Spleen (tissue), 11 donors: ENCODE results near the gene AKT2. TPM values are rescaled to one million over a fixed set of nuclear protein-coding genes. Genes with fewer than 3 reads are reported as not detected.

ENCODE experiments used
- DNase-seq: peaks from one replicate; pipeline ENCODE4 v3.0.0-alpha.2; 2020
- H3K27ac ChIP-seq, 8 donors: fragments of 200-600 bp; sonication (generic) in 7 of 8; 1 replicate in 4 of 8; 2 replicates in 4 of 8; pipeline versions ENCODE4 v1.5.0 to v1.8.0; 2016 to 2021; ENCODE audit warnings: inconsistent platforms in 4 of 8, mild to moderate bottlenecking in 4 of 8, moderate library complexity in 1 of 8
- H3K27me3 ChIP-seq, 7 donors: fragments of 200-600 bp; sonication (generic) in 6 of 7; replicated peaks in 1 of 7; 1 replicate in 4 of 7; 2 replicates in 3 of 7; pipeline versions ENCODE4 v1.5.0 to v1.8.0; 2016 to 2021; ENCODE audit warnings: inconsistent platforms in 3 of 7, mild to moderate bottlenecking in 1 of 7
- H3K36me3 ChIP-seq, 6 donors: fragments of 200-600 bp; sonication (generic) in 5 of 6; 1 replicate in 4 of 6; 2 replicates in 2 of 6; pipeline versions ENCODE4 v1.5.0 to v1.8.0; 2016 to 2021; ENCODE audit warnings: inconsistent platforms in 2 of 6
- H3K4me1 ChIP-seq, 6 donors: fragments of 200-600 bp; sonication (generic) in 5 of 6; 1 replicate in 3 of 6; 2 replicates in 3 of 6; pipeline versions ENCODE4 v1.5.0 to v1.8.0; 2016 to 2021; ENCODE audit warnings: inconsistent platforms in 3 of 6
- H3K4me3 ChIP-seq, 8 donors: fragments of 200-600 bp; sonication (generic) in 7 of 8; 1 replicate in 4 of 8; 2 replicates in 4 of 8; pipeline versions ENCODE4 v1.5.0 to v1.8.0; 2016 to 2021; ENCODE audit warnings: inconsistent platforms in 4 of 8, mild to moderate bottlenecking in 4 of 8, moderate library complexity in 2 of 8
- H3K9me3 ChIP-seq, 8 donors: fragments of 200-600 bp; sonication (generic) in 7 of 8; 1 replicate in 4 of 8; 2 replicates in 4 of 8; pipeline versions ENCODE4 v1.5.0 to v1.8.0; 2016 to 2021; ENCODE audit warnings: inconsistent platforms in 4 of 8
- POLR2A ChIP-seq, 3 donors: fragments of 450-650 bp; IDR thresholded peaks; one replicate each; pipeline ENCODE4 v1.5.1; 2017; ENCODE audit warnings: antibody characterized with exemption in 3 of 3, mild to moderate bottlenecking in 1 of 3
- POLR2AphosphoS5 ChIP-seq, 3 donors: sonication (generic); formaldehyde crosslinking; IDR thresholded peaks; one replicate each; pipeline ENCODE4 v1.5.1; 2017; ENCODE audit warnings: antibody characterized with exemption in 3 of 3
- WGBS, 5 donors: extraction: QIAGEN DNeasy Blood & Tissue Kit in 3 of 5; methylation state at CpG; one replicate each; pipeline versions ENCODE4 v1.1.5 to v1.1.7; 2013 to 2018; 5-methylcytosine and 5-hydroxymethylcytosine counted together
- intact Hi-C: fragments of 100-400 bp; cut with DNase I; formaldehyde crosslinking; loops from one replicate; pipeline ENCODE4 v1.15.0; 2023; ENCODE audit warnings: low total_unique reads
- polyA plus RNA-seq, 3 donors: library from polyadenylated mRNA; stranded (reverse); fragments of 200-250 nt; gene quantifications; one replicate each; pipeline ENCODE4 v1.2.1, GENCODE V29; 2013
- total RNA-seq, 7 donors: library from RNA; depleted of rRNA in 3 of 7; stranded (reverse); fragments of >200 nt in 3 of 7; fragmentation: NEBNext Ultra II Directional in 4 of 7; extraction: Animal tissue kit (Norgen Biotek cat#: 25700) in 4 of 7; gene quantifications; one replicate each; pipeline versions ENCODE4 v1.1.0 to v1.2.1, GENCODE V29; 2016 to 2021
- TF ChIP-seq, protein P1 (sequence below), 11 experiments: fragments of 200-600 bp in 7 of 11; fragments of 450-650 bp in 4 of 11; sonication (generic) in 4 of 11; IDR thresholded peaks in 8 of 11; conservative IDR thresholded peaks in 3 of 11; 1 replicate in 7 of 11; 2 replicates in 4 of 11; pipeline versions ENCODE4 v1.4.0 to v1.8.0; 2016 to 2021; ENCODE audit warnings: antibody characterized with exemption in 11 of 11, inconsistent platforms in 4 of 11, mild to moderate bottlenecking in 1 of 11
- donor health status: healthy with polysubstance abuse.
- donor health status: DM: no; HTN: no; CAD: no; lungs with moderate emphysema.
- donor health status: DM: no; HTN: no; CAD: no.
- donor health status: Bipolar disorder and iron deficiency.
- donor health status: healthy.
- donor health status: DM: no; HTN: no; CAD: no.
- donor health status: DM: yes; HTN: yes; CAD: no.

Gene AKT2
- total and polyA plus RNA-seq, 10 donors = 28.8 to 134 (median 98.9) TPM

GRCh38 chr19:40193587-40193849 lies 91.6 kb downstream of the AKT2 start:
- H3K4me1 ChIP-seq = peaks cover 9 to 40% (median 26%) of the 10 kb centered on the region in 6 donors
- no peak overlapping the region for H3K27ac ChIP-seq
- peaks cover 0 to 8% (median 0%) of the 10 kb centered on the region in 6 donors for H3K36me3 ChIP-seq
- H3K27me3 ChIP-seq = peaks cover 0 to 5% (median 0%) of the 10 kb centered on the region in 7 donors
- no peak overlapping the region for H3K4me3 ChIP-seq
- no peaks in the 10 kb centered on the region for H3K9me3 ChIP-seq
- WGBS, 5 donors = 87 to 96% (median 93%) methylated on average over 3 of the region's 3 CpGs
- intact Hi-C loops = no loop called here
- DNase-seq = no peak
- TF ChIP-seq POLR2A (IDR thresholded peaks at IDR 0.05) = no peak
- TF ChIP-seq, protein P1, sequence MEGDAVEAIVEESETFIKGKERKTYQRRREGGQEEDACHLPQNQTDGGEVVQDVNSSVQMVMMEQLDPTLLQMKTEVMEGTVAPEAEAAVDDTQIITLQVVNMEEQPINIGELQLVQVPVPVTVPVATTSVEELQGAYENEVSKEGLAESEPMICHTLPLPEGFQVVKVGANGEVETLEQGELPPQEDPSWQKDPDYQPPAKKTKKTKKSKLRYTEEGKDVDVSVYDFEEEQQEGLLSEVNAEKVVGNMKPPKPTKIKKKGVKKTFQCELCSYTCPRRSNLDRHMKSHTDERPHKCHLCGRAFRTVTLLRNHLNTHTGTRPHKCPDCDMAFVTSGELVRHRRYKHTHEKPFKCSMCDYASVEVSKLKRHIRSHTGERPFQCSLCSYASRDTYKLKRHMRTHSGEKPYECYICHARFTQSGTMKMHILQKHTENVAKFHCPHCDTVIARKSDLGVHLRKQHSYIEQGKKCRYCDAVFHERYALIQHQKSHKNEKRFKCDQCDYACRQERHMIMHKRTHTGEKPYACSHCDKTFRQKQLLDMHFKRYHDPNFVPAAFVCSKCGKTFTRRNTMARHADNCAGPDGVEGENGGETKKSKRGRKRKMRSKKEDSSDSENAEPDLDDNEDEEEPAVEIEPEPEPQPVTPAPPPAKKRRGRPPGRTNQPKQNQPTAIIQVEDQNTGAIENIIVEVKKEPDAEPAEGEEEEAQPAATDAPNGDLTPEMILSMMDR (IDR thresholded peaks at IDR 0.05 in 8 of 11, conservative IDR thresholded peaks at IDR 0.05 in 3 of 11) = no peak
- no peak for TF ChIP-seq POLR2AphosphoS5 (IDR thresholded peaks at IDR 0.05)

- no peak for DNase-seq
Measured at GRCh38 chr19:40192758-40193586, 92.2 kb downstream of the AKT2 start.

GRCh38 chr19:40191836-40192646 lies 93.1 kb downstream of the AKT2 start:
- peak overlapping the region in 6 of 8 donors; percentile 95 to 100 (median 96) for H3K27ac ChIP-seq
- H3K9me3 ChIP-seq = no peaks in the 10 kb centered on the region
- TF ChIP-seq POLR2AphosphoS5 (IDR thresholded peaks at IDR 0.05) (peak in 1 of 3 donors; percentile 18), POLR2A (IDR thresholded peaks at IDR 0.05) (no peak)
- TF ChIP-seq, protein P1 (IDR thresholded peaks at IDR 0.05 in 8 of 11, conservative IDR thresholded peaks at IDR 0.05 in 3 of 11) = no peak
- WGBS, 5 donors = 15 to 43% (median 22%) methylated on average over 2 to 62 of the region's 62 CpGs
- H3K4me3 ChIP-seq = peak overlapping the region; percentile 77 to 99 (median 93)
- intact Hi-C loops = no loop called here
- peaks cover 0 to 5% (median 0%) of the 10 kb centered on the region in 7 donors for H3K27me3 ChIP-seq
- peaks cover 9 to 40% (median 26%) of the 10 kb centered on the region in 6 donors for H3K4me1 ChIP-seq
- peak; percentile 82 for DNase-seq
- no peaks in the 10 kb centered on the region for H3K36me3 ChIP-seq

More at GRCh38 chr19:40192758-40193586, 92.2 kb downstream of the AKT2 start:
- no peaks in the 10 kb centered on the region for H3K9me3 ChIP-seq
- intact Hi-C loops = no loop called here
- no peak overlapping the region for H3K27ac ChIP-seq
- peaks cover 0 to 3% (median 0%) of the 10 kb centered on the region in 6 donors for H3K36me3 ChIP-seq
- peak overlapping the region in 3 of 8 donors; percentile 88 to 99 (median 97) for H3K4me3 ChIP-seq
- H3K27me3 ChIP-seq = peaks cover 0 to 5% (median 0%) of the 10 kb centered on the region in 7 donors
- peaks cover 9 to 40% (median 26%) of the 10 kb centered on the region in 6 donors for H3K4me1 ChIP-seq
- TF ChIP-seq POLR2A (IDR thresholded peaks at IDR 0.05) (no peak), POLR2AphosphoS5 (IDR thresholded peaks at IDR 0.05) (no peak)
- TF ChIP-seq, protein P1 (IDR thresholded peaks at IDR 0.05 in 8 of 11, conservative IDR thresholded peaks at IDR 0.05 in 3 of 11) = no peak
- 72 to 87% (median 84%) methylated on average over 5 of the region's 5 CpGs for WGBS, 5 donors
